ENCODE measurements around the gene RTN3.
A peak's percentile ranks its signal among the peaks of the same experiment; 100 is the strongest.
"Not testable (repeated sequence)": the region's sequence is repeated elsewhere in the genome, so short reads cannot be mapped to it uniquely, and the experiment has no call there.

Gene RTN3

DNA sequence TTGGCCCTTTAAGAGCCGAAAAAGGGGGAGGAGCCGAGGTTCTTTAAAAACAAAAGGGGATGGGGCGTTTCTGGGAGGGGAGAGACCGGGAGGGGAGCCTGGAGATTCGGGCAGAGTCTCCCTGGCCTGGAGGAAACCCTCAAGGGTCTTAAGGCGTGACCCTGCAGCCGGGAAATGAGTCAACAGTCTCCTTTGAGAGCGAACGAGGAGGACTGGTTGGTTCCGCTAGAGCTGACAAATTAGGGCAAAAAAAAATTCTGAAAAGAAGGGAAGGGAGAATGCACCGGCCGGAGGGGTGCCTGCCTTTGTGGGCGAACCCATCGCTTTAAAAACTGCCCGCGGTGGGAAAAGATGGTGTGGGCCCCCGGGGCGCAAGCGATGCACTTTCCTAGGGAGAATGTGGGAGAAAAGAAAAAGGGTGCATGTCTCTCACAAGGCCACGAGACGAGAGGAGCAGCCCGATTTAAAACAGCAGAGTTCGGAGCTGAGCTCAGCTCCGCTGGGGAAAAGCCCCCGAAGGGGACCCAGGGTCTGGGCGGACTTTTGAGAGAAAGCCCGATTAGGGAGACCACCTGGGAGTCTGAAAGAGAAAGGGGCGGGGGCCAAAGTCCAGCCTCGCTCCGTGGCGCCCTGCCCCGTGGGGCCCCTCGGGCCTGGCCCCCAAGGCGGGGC lies 86.4 kb downstream of the RTN3 start:
- Mint-ChIP-seq H3K4me1 (peaks cover 21% of the 10 kb centered on the region), H3K36me3 (peaks cover 7% of the 10 kb centered on the region), H3K9me3 (no peaks in the 10 kb centered on the region), H3K4me3 (peak overlapping the region; percentile 92), H3K27ac (peak overlapping the region; percentile 93)
- ATAC-seq (peak; percentile 19), DNase-seq (ENCODE audit: low spot score in 2 of 2) (peak; percentile 24 to 72)

DNA sequence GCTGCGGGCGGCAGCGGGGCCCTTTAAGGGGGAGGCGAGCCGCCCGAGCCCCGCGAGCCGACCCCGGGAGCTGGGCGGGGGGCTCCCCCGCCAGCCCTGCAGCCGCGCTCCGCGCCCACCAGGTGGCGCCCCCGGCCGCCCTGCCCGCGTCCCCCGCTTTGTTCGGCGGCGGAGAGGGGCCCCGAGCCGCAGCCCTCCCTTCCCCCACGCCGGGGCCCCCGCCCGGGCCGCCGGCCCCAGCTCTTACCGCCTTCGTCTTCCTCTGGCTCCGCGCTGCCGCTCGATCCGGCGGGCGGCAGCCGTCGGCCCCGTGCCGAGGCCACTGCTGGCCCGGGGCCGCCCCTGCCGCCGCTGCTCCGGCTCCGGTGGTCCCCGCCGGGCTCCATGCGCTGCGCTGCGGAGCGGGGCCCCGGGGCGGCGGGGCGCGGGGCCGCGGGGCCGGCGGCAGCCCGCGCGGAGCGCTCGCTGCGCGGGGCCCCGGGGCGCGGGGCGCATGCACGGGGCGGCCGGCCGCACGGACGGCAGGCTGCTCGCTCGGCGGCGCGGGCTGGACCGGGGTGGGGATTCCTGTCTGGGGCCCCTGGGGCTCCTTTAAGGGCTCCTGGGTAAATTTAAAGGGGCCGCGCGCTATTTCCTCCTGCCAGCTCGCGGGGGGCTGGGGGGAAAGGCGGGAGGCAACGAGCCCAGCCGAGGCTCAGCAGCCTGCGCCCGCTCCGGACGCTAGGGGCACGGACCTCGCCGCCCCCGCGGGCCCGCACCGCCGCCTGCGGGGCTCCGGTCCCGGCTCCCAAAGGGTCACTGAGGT lies 87.1 kb downstream of the RTN3 start, which contains the start of gene ZFTA:
Gene ZFTA (minus strand): TSS at position 539 of the 805 bp plus-strand sequence. CDS start 153 bp downstream, at position 386.
- ATAC-seq (peak; percentile 69), DNase-seq (ENCODE audit: low spot score in 2 of 2) (peak; percentile 77 to 85)
- peaks cover 21% of the 10 kb centered on the region for H3K4me1 Mint-ChIP-seq
- peak within 1 kb of the TSS; percentile 93 for H3K27ac Mint-ChIP-seq
- H3K36me3 Mint-ChIP-seq, result peaks cover 7% of the 10 kb centered on the region
- H3K4me3 Mint-ChIP-seq, result peak within 1 kb of the TSS; percentile 92
- H3K9me3 Mint-ChIP-seq, result no peaks in the 10 kb centered on the region

DNA sequence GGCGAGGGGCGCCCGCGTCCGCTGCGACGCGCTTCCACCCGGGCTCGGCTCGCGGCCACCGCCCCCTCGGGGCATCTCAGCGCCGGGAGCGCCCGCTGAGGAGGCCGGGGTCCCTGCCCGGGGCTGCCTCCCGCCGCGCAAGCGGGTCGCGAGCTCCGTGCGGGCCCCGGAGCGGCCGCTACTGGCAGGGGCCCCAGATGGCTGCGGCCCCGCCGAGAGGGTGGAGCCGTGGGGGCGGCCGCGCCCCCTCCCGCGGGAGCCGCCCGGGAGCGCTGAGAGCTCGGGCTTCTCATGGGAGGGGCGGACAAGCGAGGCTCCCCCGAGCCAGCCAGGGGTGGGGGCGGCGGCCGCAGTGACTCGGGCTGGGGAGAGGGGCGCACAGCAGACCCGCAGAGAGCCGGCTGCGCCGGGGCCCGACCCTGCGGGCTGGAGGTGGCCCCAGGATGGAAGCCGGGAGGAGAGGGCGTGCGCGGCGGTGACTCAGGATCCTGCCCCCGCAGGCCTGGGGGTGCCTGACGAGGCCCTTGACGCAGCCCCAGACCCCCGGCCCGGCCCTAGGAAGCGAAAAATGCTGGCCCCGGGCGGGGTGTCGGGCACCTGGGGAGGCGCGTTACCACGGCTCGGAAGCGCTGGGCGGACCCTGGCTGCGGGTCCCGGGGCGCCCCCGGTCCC lies 87.9 kb downstream of the RTN3 start:
- ATAC-seq (peak; percentile 68), DNase-seq (ENCODE audit: low spot score in 2 of 2) (peak; percentile 34 to 67)
- Mint-ChIP-seq H3K4me3 (peak overlapping the region; percentile 38), H3K36me3 (peaks cover 7% of the 10 kb centered on the region), H3K27ac (no peak overlapping the region), H3K9me3 (no peaks in the 10 kb centered on the region), H3K4me1 (peaks cover 21% of the 10 kb centered on the region)

DNA sequence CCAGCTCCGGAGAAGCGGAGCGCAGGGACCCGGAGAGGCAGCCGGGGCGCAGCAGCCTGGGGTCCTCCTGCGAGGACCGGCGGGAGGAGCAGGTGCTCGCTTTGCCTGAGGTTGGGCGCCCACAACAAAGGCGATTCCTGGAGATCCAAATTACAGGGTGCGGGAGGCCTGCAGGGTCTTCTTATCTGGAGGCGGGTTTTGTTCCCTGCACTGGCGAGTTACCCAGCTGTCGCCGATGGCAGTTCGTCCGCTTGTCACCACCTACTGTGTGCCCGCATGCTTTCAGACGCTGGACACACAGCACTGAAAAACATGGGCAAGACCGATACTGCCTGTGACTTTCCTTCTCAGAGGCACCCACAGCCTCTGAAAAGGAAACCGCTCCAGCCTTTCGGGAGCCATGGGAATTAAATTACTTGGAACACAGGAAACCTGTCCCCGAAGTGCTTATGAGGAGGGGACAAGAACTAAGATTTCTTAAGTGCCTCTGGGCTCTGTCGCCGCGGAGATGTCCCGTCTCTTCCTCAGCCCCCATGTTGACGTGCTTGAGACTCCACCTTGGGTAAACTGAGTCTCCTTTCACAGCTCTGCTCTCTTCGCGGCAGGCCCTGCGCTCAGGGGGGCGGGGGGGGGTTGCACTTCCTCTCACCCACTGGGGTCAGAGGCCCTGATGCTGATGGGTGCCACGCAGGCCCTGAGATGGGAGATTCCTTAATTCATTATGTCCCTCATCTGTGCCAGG lies 88.6 kb downstream of the RTN3 start:
- DNase-seq (ENCODE audit: low spot score in 2 of 2) (no peak), ATAC-seq (no peak)
- H3K4me1 Mint-ChIP-seq, result peaks cover 21% of the 10 kb centered on the region
- H3K27ac Mint-ChIP-seq, result no peak overlapping the region
- peak overlapping the region; percentile 38 for H3K4me3 Mint-ChIP-seq
- no peaks in the 10 kb centered on the region for H3K9me3 Mint-ChIP-seq
- H3K36me3 Mint-ChIP-seq, result peaks cover 7% of the 10 kb centered on the region

GRCh38 chr11:63770763-63771162 lies 89.5 kb downstream of the RTN3 start:
- no peak overlapping the region for H3K4me3 Mint-ChIP-seq
- peaks cover 21% of the 10 kb centered on the region for H3K4me1 Mint-ChIP-seq
- H3K27ac Mint-ChIP-seq, result no peak overlapping the region
- ATAC-seq, result no peak
- DNase-seq (ENCODE audit: low spot score in 2 of 2), result no peak
- no peaks in the 10 kb centered on the region for H3K9me3 Mint-ChIP-seq
- peaks cover 7% of the 10 kb centered on the region for H3K36me3 Mint-ChIP-seq

DNA sequence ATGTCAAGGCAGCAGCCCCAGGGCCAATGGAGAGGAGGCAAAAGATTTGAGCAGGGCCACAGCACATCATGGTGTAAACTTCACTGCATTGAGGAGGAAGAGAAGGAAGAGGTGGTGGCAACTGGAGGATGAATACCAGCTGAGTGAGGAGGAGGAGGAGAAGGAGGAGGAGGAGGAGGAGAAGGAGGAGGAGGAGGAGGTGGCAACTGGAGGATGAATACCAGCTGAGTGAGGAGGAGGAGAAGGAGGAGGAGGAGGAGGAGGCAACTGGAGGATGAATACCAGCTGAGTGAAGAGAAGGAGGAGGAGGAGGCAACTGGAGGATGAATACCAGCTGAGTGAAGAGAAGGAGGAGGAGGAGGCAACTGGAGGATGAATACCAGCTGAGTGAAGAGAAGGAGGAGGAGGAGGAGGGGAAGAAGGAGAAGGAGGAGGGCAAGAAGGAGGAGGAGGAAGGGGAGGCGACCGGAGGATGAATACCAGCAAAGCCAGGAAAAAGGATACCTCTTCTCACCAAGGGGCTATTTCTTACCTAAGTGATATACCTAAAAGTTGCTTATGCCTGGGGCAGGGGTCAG lies 90.5 kb downstream of the RTN3 start:
- not testable (repeated sequence) for H3K9me3 Mint-ChIP-seq; ATAC-seq; DNase-seq (ENCODE audit: low spot score in 2 of 2); H3K4me3 Mint-ChIP-seq; H3K36me3 Mint-ChIP-seq; H3K27ac Mint-ChIP-seq
- peaks cover 12% of the 10 kb centered on the region for H3K4me1 Mint-ChIP-seq

- no peaks in the 10 kb centered on the region for H3K9me3 Mint-ChIP-seq
- H3K27ac Mint-ChIP-seq, result no peak overlapping the region
- no peak overlapping the region for H3K4me3 Mint-ChIP-seq
- ATAC-seq (no peak), DNase-seq (ENCODE audit: low spot score in 2 of 2) (no peak)
- no peaks in the 10 kb centered on the region for H3K36me3 Mint-ChIP-seq
- no peaks in the 10 kb centered on the region for H3K4me1 Mint-ChIP-seq
Measured at GRCh38 chr11:63775191-63775590, 93.9 kb downstream of the RTN3 start.

- Mint-ChIP-seq H3K4me3 (no peak overlapping the region), H3K27ac (no peak overlapping the region), H3K4me1 (no peaks in the 10 kb centered on the region), H3K36me3 (no peaks in the 10 kb centered on the region), H3K9me3 (no peaks in the 10 kb centered on the region)
- DNase-seq (ENCODE audit: low spot score in 2 of 2) (no peak), ATAC-seq (no peak)
Measured at GRCh38 chr11:63779039-63779438, 97.7 kb downstream of the RTN3 start.

DNA sequence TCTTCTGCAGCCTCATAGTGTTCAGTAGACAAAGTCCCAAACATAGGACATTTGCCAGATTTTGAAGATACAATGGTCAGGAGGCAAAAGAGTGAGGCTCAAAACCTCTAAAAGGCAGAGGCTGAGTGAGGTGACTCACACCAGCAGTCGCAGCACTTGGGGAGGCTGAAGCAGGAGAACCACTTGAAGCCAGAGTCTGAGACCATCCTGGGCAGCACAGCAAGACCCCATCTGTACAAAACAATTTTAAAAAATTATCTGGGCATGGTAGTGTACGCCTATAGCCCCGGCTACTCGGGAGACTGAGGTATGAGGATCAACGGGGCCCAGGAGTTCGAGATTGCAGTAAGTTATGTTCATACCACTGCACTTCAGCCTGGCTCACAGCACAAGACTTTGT lies 101.4 kb downstream of the RTN3 start:
- no peak for DNase-seq (ENCODE audit: low spot score in 2 of 2)
- Mint-ChIP-seq H3K4me3 (no peak overlapping the region), H3K36me3 (no peaks in the 10 kb centered on the region), H3K9me3 (no peaks in the 10 kb centered on the region), H3K27ac (no peak overlapping the region), H3K4me1 (peaks cover 7% of the 10 kb centered on the region)
- no peak for ATAC-seq

DNA sequence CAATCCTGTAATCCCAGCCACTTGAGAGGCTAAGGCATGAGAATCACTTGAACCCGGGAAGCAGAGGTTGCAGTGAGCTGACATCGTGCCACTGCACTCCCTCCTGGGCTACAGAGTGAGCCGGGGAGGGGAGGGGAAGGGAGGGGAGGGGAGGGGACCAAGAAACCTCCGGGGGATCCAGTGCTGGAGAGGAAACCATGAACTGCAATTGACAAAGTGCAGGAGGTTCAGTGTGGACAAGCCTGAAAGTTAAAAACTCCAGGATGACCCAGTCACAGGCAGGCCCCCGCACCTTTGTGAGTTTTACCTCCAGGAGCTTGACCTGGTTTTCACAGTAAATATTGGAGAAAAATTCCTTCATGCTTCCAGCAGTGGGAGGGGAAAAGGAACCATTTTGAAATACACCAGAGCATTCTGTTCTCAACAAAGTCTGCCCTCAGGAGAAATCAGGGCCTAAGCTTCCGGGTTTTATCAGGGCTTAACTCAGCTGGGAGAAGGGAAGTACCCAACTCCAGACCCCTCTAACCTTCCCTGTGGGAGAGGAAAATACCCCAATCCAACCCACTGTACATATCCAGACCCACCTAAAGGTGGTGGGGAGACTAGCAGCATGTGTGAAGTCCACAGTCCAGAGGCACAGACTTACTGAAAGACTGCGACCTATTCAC lies 102.8 kb downstream of the RTN3 start:
- Mint-ChIP-seq H3K4me3 (no peak overlapping the region), H3K27ac (no peak overlapping the region), H3K4me1 (peaks cover 7% of the 10 kb centered on the region), H3K36me3 (no peaks in the 10 kb centered on the region), H3K9me3 (no peaks in the 10 kb centered on the region)
- DNase-seq (ENCODE audit: low spot score in 2 of 2) (no peak), ATAC-seq (no peak)

GRCh38 chr11:63785823-63786222 lies 104.5 kb downstream of the RTN3 start:
- ATAC-seq (no peak), DNase-seq (ENCODE audit: low spot score in 2 of 2) (no peak)
- Mint-ChIP-seq H3K9me3 (peaks cover 2% of the 10 kb centered on the region), H3K4me3 (no peak overlapping the region), H3K36me3 (no peaks in the 10 kb centered on the region), H3K4me1 (peaks cover 7% of the 10 kb centered on the region), H3K27ac (no peak overlapping the region)

- no peak for DNase-seq (ENCODE audit: low spot score in 2 of 2)
- Mint-ChIP-seq H3K4me3 (no peak overlapping the region), H3K4me1 (no peaks in the 10 kb centered on the region), H3K9me3 (peaks cover 8% of the 10 kb centered on the region), H3K36me3 (no peaks in the 10 kb centered on the region), H3K27ac (no peak overlapping the region)
- ATAC-seq, result no peak
Measured at GRCh38 chr11:63791495-63792167, 110.3 kb downstream of the RTN3 start.

GRCh38 chr11:63793161-63793560 lies 111.9 kb downstream of the RTN3 start:
- Mint-ChIP-seq H3K4me3 (no peak overlapping the region), H3K27ac (no peak overlapping the region), H3K36me3 (no peaks in the 10 kb centered on the region), H3K4me1 (no peaks in the 10 kb centered on the region), H3K9me3 (peaks cover 8% of the 10 kb centered on the region)
- no peak for ATAC-seq
- DNase-seq (ENCODE audit: low spot score in 2 of 2), result no peak

GRCh38 chr11:63795066-63795465 lies 113.8 kb downstream of the RTN3 start:
- DNase-seq (ENCODE audit: low spot score in 2 of 2) (no peak), ATAC-seq (no peak)
- H3K4me1 Mint-ChIP-seq, result no peaks in the 10 kb centered on the region
- peaks cover 8% of the 10 kb centered on the region for H3K9me3 Mint-ChIP-seq
- no peaks in the 10 kb centered on the region for H3K36me3 Mint-ChIP-seq
- no peak overlapping the region for H3K4me3 Mint-ChIP-seq
- H3K27ac Mint-ChIP-seq, result no peak overlapping the region
